ENCODE measurements around the gene POLG2.
"Not testable (repeated sequence)": the region's sequence is repeated elsewhere in the genome, so short reads cannot be mapped to it uniquely, and the experiment has no call there.

Gene POLG2

GRCh38 chr17:64437944-64438525 is 58.8 kb downstream of the POLG2 start:
- Histone ChIP-seq H3K79me2 (ENCODE audit: insufficient read depth, low read length) (no peaks in the 10 kb centered on the region), H4K20me1 (ENCODE audit: insufficient read depth, low read length, poor library complexity, severe bottlenecking) (no peaks in the 10 kb centered on the region), H3F3A (ENCODE audit: low read depth) (no peaks in the 10 kb centered on the region), H3K4me3 (ENCODE audit: low read length, poor library complexity, severe bottlenecking) (no peak overlapping the region), H3K27me3 (ENCODE audit: insufficient read depth, low read length, poor library complexity, severe bottlenecking) (no peaks in the 10 kb centered on the region), H3K9me3 (ENCODE audit: insufficient read depth, low read depth, low read length) (peaks cover 38% of the 10 kb centered on the region), H3K4me1 (ENCODE audit: insufficient read depth, low read length, poor library complexity, severe bottlenecking) (peaks cover 20% of the 10 kb centered on the region), H3K36me3 (ENCODE audit: insufficient read depth, low read length) (no peaks in the 10 kb centered on the region), H2AFZ (ENCODE audit: low read length) (no peak overlapping the region), H3K4me2 (ENCODE audit: low read depth, low read length, poor library complexity, severe bottlenecking) (no peak overlapping the region), H3K9ac (ENCODE audit: low read depth, low read length, poor library complexity, severe bottlenecking) (no peak overlapping the region), H3K9me2 (replicated peaks; ENCODE audit: low read depth, low read length) (no peaks in the 10 kb centered on the region)
- TF ChIP-seq CTCF (conservative IDR thresholded peaks at IDR 0.05; ENCODE audit: low read length), result no peak
- TF ChIP-seq EZH2phosphoT487 (IDR thresholded peaks at IDR 0.05; ENCODE audit: borderline replicate concordance), result no peak

- Histone ChIP-seq H3K4me1 (ENCODE audit: insufficient read depth, low read length, poor library complexity, severe bottlenecking) (no peaks in the 10 kb centered on the region), H3K9ac (ENCODE audit: low read depth, low read length, poor library complexity, severe bottlenecking) (no peak overlapping the region), H3K9me2 (replicated peaks; ENCODE audit: low read depth, low read length) (no peaks in the 10 kb centered on the region), H2AFZ (ENCODE audit: low read length) (no peak overlapping the region), H3K79me2 (ENCODE audit: insufficient read depth, low read length) (no peaks in the 10 kb centered on the region), H3K4me2 (ENCODE audit: low read depth, low read length, poor library complexity, severe bottlenecking) (no peak overlapping the region), H3K9me3 (ENCODE audit: insufficient read depth, low read depth, low read length) (peaks cover 9% of the 10 kb centered on the region; the same call in 1 of the 2 replicates), H3K4me3 (ENCODE audit: low read length, poor library complexity, severe bottlenecking) (no peak overlapping the region), H4K20me1 (ENCODE audit: insufficient read depth, low read length, poor library complexity, severe bottlenecking) (no peaks in the 10 kb centered on the region), H3K36me3 (ENCODE audit: insufficient read depth, low read length) (no peaks in the 10 kb centered on the region), H3K27me3 (ENCODE audit: insufficient read depth, low read length, poor library complexity, severe bottlenecking) (no peaks in the 10 kb centered on the region), H3F3A (ENCODE audit: low read depth) (no peaks in the 10 kb centered on the region)
- TF ChIP-seq CTCF (conservative IDR thresholded peaks at IDR 0.05; ENCODE audit: low read length) (no peak), EZH2phosphoT487 (IDR thresholded peaks at IDR 0.05; ENCODE audit: borderline replicate concordance) (no peak)
Measured at GRCh38 chr17:64431534-64431933, 65.3 kb downstream of the POLG2 start.

GRCh38 chr17:64430036-64430435 is 66.8 kb downstream of the POLG2 start:
- not testable (repeated sequence) for H3K4me1 ChIP-seq (ENCODE audit: insufficient read depth, low read length, poor library complexity, severe bottlenecking); H3K9ac ChIP-seq (ENCODE audit: low read depth, low read length, poor library complexity, severe bottlenecking); H4K20me1 ChIP-seq (ENCODE audit: insufficient read depth, low read length, poor library complexity, severe bottlenecking); H3K4me2 ChIP-seq (ENCODE audit: low read depth, low read length, poor library complexity, severe bottlenecking); H3K9me2 ChIP-seq (replicated peaks; ENCODE audit: low read depth, low read length); H3K79me2 ChIP-seq (ENCODE audit: insufficient read depth, low read length); H3K9me3 ChIP-seq (ENCODE audit: insufficient read depth, low read depth, low read length); H3K27me3 ChIP-seq (ENCODE audit: insufficient read depth, low read length, poor library complexity, severe bottlenecking); H3K36me3 ChIP-seq (ENCODE audit: insufficient read depth, low read length); H3K4me3 ChIP-seq (ENCODE audit: low read length, poor library complexity, severe bottlenecking); H2AFZ ChIP-seq (ENCODE audit: low read length); H3F3A ChIP-seq (ENCODE audit: low read depth)

GRCh38 chr17:64428406-64428805 is 68.4 kb downstream of the POLG2 start:
- no peak overlapping the region for H2AFZ ChIP-seq (ENCODE audit: low read length)
- no peaks in the 10 kb centered on the region for H3K36me3 ChIP-seq (ENCODE audit: insufficient read depth, low read length)
- H3K4me2 ChIP-seq (ENCODE audit: low read depth, low read length, poor library complexity, severe bottlenecking), result no peak overlapping the region
- no peaks in the 10 kb centered on the region for H3K9me2 ChIP-seq (replicated peaks; ENCODE audit: low read depth, low read length)
- H3K9me3 ChIP-seq (ENCODE audit: insufficient read depth, low read depth, low read length), result no peaks in the 10 kb centered on the region
- no peaks in the 10 kb centered on the region for H3K27me3 ChIP-seq (ENCODE audit: insufficient read depth, low read length, poor library complexity, severe bottlenecking)
- no peak overlapping the region for H3K9ac ChIP-seq (ENCODE audit: low read depth, low read length, poor library complexity, severe bottlenecking)
- no peaks in the 10 kb centered on the region for H3K79me2 ChIP-seq (ENCODE audit: insufficient read depth, low read length)
- no peak overlapping the region for H3K4me3 ChIP-seq (ENCODE audit: low read length, poor library complexity, severe bottlenecking)
- TF ChIP-seq CTCF (conservative IDR thresholded peaks at IDR 0.05; ENCODE audit: low read length), result peak; percentile 33
- TF ChIP-seq EZH2phosphoT487 (IDR thresholded peaks at IDR 0.05; ENCODE audit: borderline replicate concordance), result no peak
- no peaks in the 10 kb centered on the region for H4K20me1 ChIP-seq (ENCODE audit: insufficient read depth, low read length, poor library complexity, severe bottlenecking)
- no peaks in the 10 kb centered on the region for H3K4me1 ChIP-seq (ENCODE audit: insufficient read depth, low read length, poor library complexity, severe bottlenecking)
- no peaks in the 10 kb centered on the region for H3F3A ChIP-seq (ENCODE audit: low read depth)
